ENCODE data around the gene PPP6R2.

- TF ChIP-seq CTCF (IDR thresholded peaks at IDR 0.05): no peak
- no peak for TF ChIP-seq POLR2AphosphoS5 (IDR thresholded peaks at IDR 0.05)
- TF ChIP-seq POLR2A (IDR thresholded peaks at IDR 0.05): no peak
Observed at GRCh38 chr22:50418624-50419023, 75.5 kb downstream of the PPP6R2 start.
